Transverse colon (tissue), 4 donors: ENCODE results near the gene EHD4. TPM values are rescaled to one million over a fixed set of nuclear protein-coding genes. Genes with fewer than 3 reads are reported as not detected.

ENCODE experiments used
- DNase-seq: peaks from one replicate; pipeline ENCODE4 v3.0.0-alpha.2; 2019
- H3K27ac ChIP-seq, 4 donors: fragments of 200-600 bp; sonication (generic); 2 replicates each; pipeline ENCODE4 v1.5.1; 2016 to 2018; ENCODE audit warnings: inconsistent platforms in 4 of 4
- H3K27me3 ChIP-seq: fragments of 200-600 bp; sonication (generic); 2 replicates; pipeline ENCODE4 v1.5.1; 2017; ENCODE audit warnings: inconsistent platforms
- H3K36me3 ChIP-seq, 4 donors: fragments of 200-600 bp; sonication (generic); 2 replicates each; pipeline ENCODE4 v1.5.1; 2017 to 2019; ENCODE audit warnings: inconsistent platforms in 4 of 4
- H3K4me1 ChIP-seq, 4 donors: fragments of 200-600 bp; sonication (generic); 2 replicates each; pipeline ENCODE4 v1.5.1; 2017 to 2020; ENCODE audit warnings: inconsistent platforms in 4 of 4
- H3K4me3 ChIP-seq, 4 donors: fragments of 200-600 bp; sonication (generic); 1 replicate in 1 of 4; 2 replicates in 3 of 4; pipeline versions ENCODE4 v1.5.1 to v1.6.1; 2017 to 2019; ENCODE audit warnings: inconsistent platforms in 4 of 4
- H3K9me3 ChIP-seq, 2 donors: fragments of 200-600 bp; sonication (generic); 2 replicates each; pipeline ENCODE4 v1.5.1; 2017 to 2019; ENCODE audit warnings: inconsistent platforms in 2 of 2
- EP300 ChIP-seq: sonication (generic); formaldehyde crosslinking; IDR thresholded peaks from one replicate; pipeline ENCODE4 v1.6.1; 2017; ENCODE audit warnings: antibody characterized with exemption, low read depth
- POLR2A ChIP-seq: fragments of 450-650 bp; IDR thresholded peaks from one replicate; pipeline ENCODE4 v1.6.1; 2016; ENCODE audit warnings: antibody characterized with exemption, mild to moderate bottlenecking, moderate library complexity
- POLR2AphosphoS5 ChIP-seq, 3 donors: sonication (generic); formaldehyde crosslinking; IDR thresholded peaks; one replicate each; pipeline ENCODE4 v1.6.1; 2016; ENCODE audit warnings: antibody characterized with exemption in 3 of 3
- WGBS, 2 donors: methylation state at CpG; one replicate each; pipeline ENCODE4 v1.1.5; 2018; ENCODE audit warnings: low coverage in 1 of 2; 5-methylcytosine and 5-hydroxymethylcytosine counted together
- in situ Hi-C, 4 donors: fragments of 200-750 bp; cut with MboI; loops; one replicate each; pipeline versions ENCODE4 v1.15.0 to v1.15.1; 2017; ENCODE audit warnings: low sequenced_read_pairs in 3 of 4, low pct_ligation_motif_present in 1 of 4, low pct_unique_long_range_greater_than_20kb in 1 of 4
- intact Hi-C: fragments of 100-400 bp; cut with DNase I; formaldehyde crosslinking; loops from one replicate; pipeline ENCODE4 v1.15.1; 2023; ENCODE audit warnings: low total_unique reads
- total RNA-seq, 4 donors: library from RNA; depleted of rRNA; stranded (reverse); fragments of >200 nt; gene quantifications; one replicate each; pipeline ENCODE4 v1.1.0, GENCODE V29; 2016
- TF ChIP-seq, protein P1 (sequence below), 5 experiments: fragments of 200-600 bp in 3 of 5; fragments of 450-650 bp in 2 of 5; sonication (generic) in 3 of 5; IDR thresholded peaks; 1 replicate in 2 of 5; 2 replicates in 3 of 5; pipeline ENCODE4 v1.5.1; 2016 to 2017; ENCODE audit warnings: antibody characterized with exemption in 5 of 5, inconsistent platforms in 3 of 5, mild to moderate bottlenecking in 2 of 5, moderate library complexity in 1 of 5

The EHD4 gene
- total RNA-seq, result 10 to 100 TPM; 16.9 to 55.4 (median 35.5) TPM

DNA sequence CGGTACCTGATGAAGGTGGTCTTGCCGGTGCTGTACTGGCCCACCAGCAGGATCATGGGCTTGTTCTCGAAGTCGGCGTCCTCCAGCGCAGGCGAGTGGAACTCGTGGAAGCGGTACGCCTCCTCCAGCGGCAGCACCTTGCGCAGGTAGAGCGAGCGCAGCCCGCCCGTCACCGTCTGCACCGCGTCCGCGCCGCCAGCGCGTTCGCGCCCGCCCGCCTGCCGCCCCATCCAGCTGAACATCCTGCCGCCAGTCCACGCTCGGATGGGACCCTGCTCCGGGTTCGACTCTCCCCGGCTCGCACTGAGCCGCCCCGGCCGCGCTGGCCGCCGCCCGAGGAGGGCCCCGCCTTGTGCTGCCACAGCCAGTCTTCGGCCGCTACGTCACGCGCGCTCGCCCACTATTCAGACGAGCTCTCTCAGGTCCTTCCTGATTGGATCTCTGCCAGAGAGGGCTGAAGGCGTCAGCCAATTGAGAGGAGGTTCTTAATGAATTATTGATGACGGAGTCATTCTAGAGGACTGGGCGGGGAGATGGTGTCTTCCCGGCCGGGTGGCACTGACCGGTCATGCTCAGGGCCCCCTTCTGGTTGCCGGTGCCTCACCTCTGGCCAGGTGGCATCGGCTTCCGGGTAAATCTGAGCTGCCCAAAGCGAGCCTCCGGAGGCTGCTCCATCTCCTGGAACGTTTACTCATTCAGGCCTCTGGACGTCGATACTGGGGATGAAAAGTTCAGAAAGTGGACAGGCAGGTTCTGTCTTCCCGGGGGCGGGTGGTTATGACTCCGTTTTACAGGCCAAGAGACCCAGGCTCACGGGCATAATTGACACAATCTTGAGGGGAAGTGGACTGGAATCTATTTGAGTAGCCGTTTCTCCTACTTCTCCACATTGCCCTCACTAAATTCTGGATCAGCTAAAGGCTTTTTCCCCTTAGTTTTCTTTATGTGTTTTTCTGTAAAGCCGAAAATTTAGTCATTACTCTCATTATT is at the start of gene EHD4:
Gene EHD4 (minus strand): TSS at position 305 of the 990 bp plus-strand sequence. CDS start 63 bp downstream, at position 242.
- peak; percentile 99 for DNase-seq
- 1 to 25% methylated on average over 4 to 66 of the region's 72 CpGs for WGBS, 2 donors
- Histone ChIP-seq H3K4me3 (peak within 1 kb of the TSS; percentile 67 to 94 (median 76)), H3K27ac (peak within 1 kb of the TSS; percentile 82 to 96 (median 92)), H3K36me3 (no peaks in the 10 kb centered on the region), H3K4me1 (peaks cover 0 to 57% (median 35%) of the 10 kb centered on the region in 4 donors), H3K9me3 (no peaks in the 10 kb centered on the region), H3K27me3 (no peaks in the 10 kb centered on the region)
- intact Hi-C loops (no loop called here), in situ Hi-C loops (no loop called here)
- TF ChIP-seq POLR2AphosphoS5 (IDR thresholded peaks at IDR 0.05), result peak; percentile 91 to 97 (median 94)
- peak; percentile 92 for TF ChIP-seq POLR2A
- TF ChIP-seq, protein P1, sequence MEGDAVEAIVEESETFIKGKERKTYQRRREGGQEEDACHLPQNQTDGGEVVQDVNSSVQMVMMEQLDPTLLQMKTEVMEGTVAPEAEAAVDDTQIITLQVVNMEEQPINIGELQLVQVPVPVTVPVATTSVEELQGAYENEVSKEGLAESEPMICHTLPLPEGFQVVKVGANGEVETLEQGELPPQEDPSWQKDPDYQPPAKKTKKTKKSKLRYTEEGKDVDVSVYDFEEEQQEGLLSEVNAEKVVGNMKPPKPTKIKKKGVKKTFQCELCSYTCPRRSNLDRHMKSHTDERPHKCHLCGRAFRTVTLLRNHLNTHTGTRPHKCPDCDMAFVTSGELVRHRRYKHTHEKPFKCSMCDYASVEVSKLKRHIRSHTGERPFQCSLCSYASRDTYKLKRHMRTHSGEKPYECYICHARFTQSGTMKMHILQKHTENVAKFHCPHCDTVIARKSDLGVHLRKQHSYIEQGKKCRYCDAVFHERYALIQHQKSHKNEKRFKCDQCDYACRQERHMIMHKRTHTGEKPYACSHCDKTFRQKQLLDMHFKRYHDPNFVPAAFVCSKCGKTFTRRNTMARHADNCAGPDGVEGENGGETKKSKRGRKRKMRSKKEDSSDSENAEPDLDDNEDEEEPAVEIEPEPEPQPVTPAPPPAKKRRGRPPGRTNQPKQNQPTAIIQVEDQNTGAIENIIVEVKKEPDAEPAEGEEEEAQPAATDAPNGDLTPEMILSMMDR (IDR thresholded peaks at IDR 0.05), result peak in 3 of 5 experiments; percentile 28 to 47 (median 39)
- TF ChIP-seq EP300, result no peak

DNA sequence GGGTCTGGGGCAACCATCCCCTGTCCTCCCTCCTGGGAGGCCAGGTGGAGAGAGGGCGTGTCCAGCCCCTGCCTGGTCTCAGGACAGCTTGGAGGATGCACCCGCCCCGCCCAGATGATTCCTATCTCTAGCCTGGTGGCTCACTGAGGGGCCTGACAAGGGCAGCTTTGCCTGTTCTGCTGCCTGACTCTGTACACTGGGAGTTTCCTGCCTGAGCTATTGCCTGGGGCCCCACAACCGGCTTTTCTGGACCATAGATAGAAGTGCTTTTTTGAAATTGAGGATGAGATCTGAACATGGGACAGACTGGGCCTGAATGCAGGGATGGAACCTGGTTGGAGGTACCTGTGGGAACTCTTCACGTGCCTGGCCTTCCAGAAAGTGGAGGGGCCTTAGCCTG is 49.2 kb upstream of the EHD4 start:
- no peaks in the 10 kb centered on the region for H3K27me3 ChIP-seq
- WGBS, 2 donors, result 86% methylated on average over 5 of the region's 5 CpGs; no CpG with 5 or more reads in 1 of the 2 donors
- no peak overlapping the region for H3K27ac ChIP-seq
- no peaks in the 10 kb centered on the region for H3K36me3 ChIP-seq
- in situ Hi-C loops (no loop called here), intact Hi-C loops (no loop called here)
- no peak for TF ChIP-seq POLR2AphosphoS5 (IDR thresholded peaks at IDR 0.05)
- TF ChIP-seq, protein P1 (IDR thresholded peaks at IDR 0.05), result no peak
- TF ChIP-seq EP300, result no peak
- no peaks in the 10 kb centered on the region for H3K9me3 ChIP-seq
- no peak overlapping the region for H3K4me3 ChIP-seq
- no peaks in the 10 kb centered on the region for H3K4me1 ChIP-seq
- no peak for DNase-seq

DNA sequence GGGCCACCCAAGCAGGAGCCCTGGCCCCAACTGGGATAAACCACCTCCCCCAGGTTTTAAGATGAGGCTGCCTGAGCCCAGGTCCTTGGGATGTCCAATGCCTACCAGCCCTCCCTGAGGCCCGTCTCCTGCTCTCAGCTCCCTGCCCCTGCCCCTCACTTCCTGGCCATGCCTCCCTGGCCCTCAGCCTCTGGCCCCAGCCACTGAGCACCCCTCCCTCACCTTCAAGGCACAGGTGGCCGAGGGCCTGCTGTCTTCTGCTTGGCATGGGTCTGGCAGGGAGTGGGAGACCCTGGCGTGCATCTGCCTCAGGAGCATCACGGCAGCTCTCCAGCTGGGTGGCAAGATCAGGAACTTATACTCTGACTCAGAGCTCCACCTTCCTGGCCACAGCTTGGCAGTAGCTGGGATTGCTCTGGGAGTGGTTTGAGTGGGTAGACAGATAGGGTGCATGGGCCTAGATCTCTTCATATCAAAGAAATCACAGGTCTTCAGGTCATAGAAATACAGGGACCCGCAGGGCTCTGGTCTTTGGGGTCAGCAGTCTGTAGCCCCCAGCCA is 48.4 kb upstream of the EHD4 start, which contains the start of gene PLA2G4E:
Gene PLA2G4E (minus strand): TSS at position 330 of the 561 bp plus-strand sequence. CDS start 12 bp downstream, at position 318.
- in situ Hi-C loops, result no loop called here
- WGBS, 2 donors, result 93 to 100% methylated on average over 1 to 5 of the region's 5 CpGs
- DNase-seq, result no peak
- no peaks in the 10 kb centered on the region for H3K9me3 ChIP-seq
- intact Hi-C loops, result no loop called here
- H3K36me3 ChIP-seq, result no peaks in the 10 kb centered on the region
- no peak for TF ChIP-seq POLR2AphosphoS5 (IDR thresholded peaks at IDR 0.05)
- TF ChIP-seq, protein P1 (IDR thresholded peaks at IDR 0.05), result no peak
- TF ChIP-seq EP300, result no peak
- no peak for TF ChIP-seq POLR2A
- H3K27me3 ChIP-seq, result no peaks in the 10 kb centered on the region
- no peaks in the 10 kb centered on the region for H3K4me1 ChIP-seq
- H3K27ac ChIP-seq, result no peak within 1 kb of the TSS
- H3K4me3 ChIP-seq, result no peak within 1 kb of the TSS
